Liver (tissue), 9 donors: Measurements from ENCODE around the gene SAYSD1. TPM values are rescaled to one million over a fixed set of nuclear protein-coding genes. Genes with fewer than 3 reads are reported as not detected.

ENCODE experiments used
- DNase-seq: peaks from one replicate; pipeline ENCODE4 v3.0.0-alpha.2; 2017; ENCODE audit warnings: low spot score
- H3K27ac ChIP-seq, 2 donors: one replicate each; pipeline ENCODE4 v1.7.0; 2013; ENCODE audit warnings: inconsistent platforms in 2 of 2, low read length in 2 of 2, control low read depth in 1 of 2, low read depth in 1 of 2, mild to moderate bottlenecking in 1 of 2
- H3K27me3 ChIP-seq, 4 donors: one replicate each; pipeline versions ENCODE4 v1.6.1 to v1.7.0; 2013; ENCODE audit warnings: low read length in 3 of 4, inconsistent platforms in 1 of 4, mild to moderate bottlenecking in 1 of 4, moderate library complexity in 1 of 4; ENCODE audit not compliant: control insufficient read depth in 4 of 4, insufficient read depth in 4 of 4
- H3K36me3 ChIP-seq, 4 donors: one replicate each; pipeline versions ENCODE4 v1.6.1 to v1.7.0; 2013; ENCODE audit warnings: low read length in 3 of 4, mild to moderate bottlenecking in 3 of 4, low read depth in 1 of 4, moderate library complexity in 1 of 4; ENCODE audit not compliant: control insufficient read depth in 4 of 4, insufficient read depth in 3 of 4
- H3K4me1 ChIP-seq, 4 donors: one replicate each; pipeline versions ENCODE4 v1.6.1 to v1.7.0; 2013; ENCODE audit warnings: low read length in 3 of 4, mild to moderate bottlenecking in 3 of 4, moderate library complexity in 1 of 4; ENCODE audit not compliant: control insufficient read depth in 4 of 4, insufficient read depth in 4 of 4
- H3K4me3 ChIP-seq, 3 donors: one replicate each; pipeline versions ENCODE4 v1.6.1 to v1.7.0; 2013; ENCODE audit warnings: low read length in 3 of 3, control low read depth in 1 of 3, low read depth in 1 of 3, mild to moderate bottlenecking in 1 of 3
- H3K9ac ChIP-seq, 2 donors: one replicate each; pipeline ENCODE4 v1.7.0; 2013; ENCODE audit warnings: low read length in 2 of 2, mild to moderate bottlenecking in 2 of 2, moderate library complexity in 2 of 2, control low read depth in 1 of 2, low read depth in 1 of 2
- H3K9me3 ChIP-seq, 4 donors: one replicate each; pipeline versions ENCODE4 v1.6.1 to v1.7.0; 2013; ENCODE audit warnings: low read length in 3 of 4; ENCODE audit not compliant: control insufficient read depth in 4 of 4
- EGR1 ChIP-seq, 2 donors: IDR thresholded peaks; 2 replicates each; pipeline ENCODE4 v1.6.1; 2016 to 2018; ENCODE audit warnings: antibody characterized with exemption in 2 of 2, low read depth in 2 of 2
- HNF4A ChIP-seq, 2 donors: conservative IDR thresholded peaks; 2 replicates each; pipeline ENCODE4 v1.6.1; 2016; ENCODE audit warnings: antibody characterized with exemption in 2 of 2, mild to moderate bottlenecking in 2 of 2
- HNF4G ChIP-seq: IDR thresholded peaks from 2 replicates; pipeline ENCODE4 v1.6.1; 2016; ENCODE audit warnings: antibody characterized with exemption
- NR2F2 ChIP-seq: IDR thresholded peaks from 2 replicates; pipeline ENCODE4 v1.6.1; 2016; ENCODE audit warnings: antibody characterized with exemption
- RXRA ChIP-seq, 2 donors: IDR thresholded peaks; 2 replicates each; pipeline ENCODE4 v1.6.1; 2017 to 2018; ENCODE audit warnings: antibody characterized with exemption in 2 of 2, mild to moderate bottlenecking in 1 of 2
- SP1 ChIP-seq: IDR thresholded peaks from 2 replicates; pipeline ENCODE4 v1.6.1; 2018; ENCODE audit warnings: antibody characterized with exemption, mild to moderate bottlenecking
- TAF1 ChIP-seq: conservative IDR thresholded peaks from 2 replicates; pipeline ENCODE4 v1.6.1; 2016; ENCODE audit warnings: antibody characterized with exemption, mild to moderate bottlenecking
- YY1 ChIP-seq: IDR thresholded peaks from 2 replicates; pipeline ENCODE4 v1.6.1; 2016; ENCODE audit warnings: antibody characterized with exemption, mild to moderate bottlenecking
- WGBS: extraction: QIAGEN DNeasy Blood & Tissue Kit; methylation state at CpG from one replicate; pipeline ENCODE4 v1.1.7; 2013; 5-methylcytosine and 5-hydroxymethylcytosine counted together
- polyA plus RNA-seq, 2 donors: library from polyadenylated mRNA; stranded (reverse) in 1 of 2; unstranded in 1 of 2; fragments of 200-250 nt in 1 of 2; fragments of >200 nt in 1 of 2; fragmentation: Nextera tagmentation in 1 of 2; extraction: Ambion mirVana in 1 of 2; gene quantifications; one replicate each; pipeline versions ENCODE4 v1.2.1 to v1.2.3, GENCODE V29; 2013 to 2015
- total RNA-seq, 2 donors: library from RNA; depleted of rRNA; stranded (reverse); fragments of >200 nt; gene quantifications; one replicate each; pipeline ENCODE4 v1.2.3, GENCODE V29; 2014
- TF ChIP-seq, protein P1 (sequence below): IDR thresholded peaks from 2 replicates; pipeline ENCODE4 v1.6.1; 2016; ENCODE audit warnings: antibody characterized with exemption
- TF ChIP-seq, protein P2 (sequence below): IDR thresholded peaks from 2 replicates; pipeline ENCODE4 v1.6.1; 2016; ENCODE audit warnings: antibody characterized with exemption
- TF ChIP-seq, protein P3 (sequence below): IDR thresholded peaks from 2 replicates; pipeline ENCODE4 v1.6.1; 2016; ENCODE audit warnings: antibody characterized with exemption, mild to moderate bottlenecking
- donor health status: healthy.
- donor health status: healthy.
- donor health status: healthy.
- donor health status: healthy.
- donor health status: healthy.

SAYSD1 gene
- total and polyA plus RNA-seq, 4 donors, result 6.5 to 12.2 (median 9.3) TPM

DNA sequence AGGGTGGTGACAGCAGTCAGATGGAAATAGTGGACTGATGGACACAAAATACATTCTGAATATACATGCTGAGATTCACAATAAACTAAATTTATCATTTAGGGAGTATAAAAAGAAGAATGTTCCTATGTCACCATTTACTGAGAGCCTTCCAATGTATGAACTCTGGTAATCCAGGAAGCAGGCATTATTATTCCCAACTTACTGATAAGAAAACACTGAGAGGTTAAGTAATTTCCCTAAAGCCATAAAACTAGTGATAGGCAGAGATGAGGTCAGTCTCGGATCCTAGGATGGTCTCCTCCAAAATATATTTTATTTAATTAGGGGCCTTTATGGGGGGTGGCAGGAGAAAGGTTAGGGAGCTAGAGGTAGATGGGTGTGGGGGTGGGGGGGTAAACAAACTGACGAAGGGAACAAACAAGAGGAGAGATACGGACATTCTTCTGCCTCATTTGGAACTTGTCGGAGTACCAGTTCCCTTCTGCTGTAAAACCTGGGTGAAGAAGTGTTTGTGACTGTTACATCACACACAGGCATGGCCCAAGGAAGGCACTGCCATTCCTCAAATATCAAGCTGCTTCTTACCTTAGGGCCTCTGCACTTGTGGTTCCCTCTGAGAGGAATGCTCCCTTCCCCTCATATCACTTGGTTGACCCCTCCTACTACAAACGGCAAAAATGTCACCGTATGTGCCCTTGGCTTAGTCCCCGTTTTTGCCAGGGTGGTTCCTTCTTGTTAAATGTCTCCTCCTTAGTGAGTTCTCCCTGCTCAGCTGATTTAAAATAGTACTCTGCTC is 6.7 kb downstream of the SAYSD1 start:
- H3K4me1 ChIP-seq, result no peaks in the 10 kb centered on the region
- H3K4me3 ChIP-seq, result no peak overlapping the region
- H3K27ac ChIP-seq, result no peak overlapping the region
- H3K9ac ChIP-seq, result no peak overlapping the region
- DNase-seq, result no peak
- no peak for TF ChIP-seq TAF1
- no peak for TF ChIP-seq RXRA (IDR thresholded peaks at IDR 0.05)
- TF ChIP-seq NR2F2, result no peak
- no peak for TF ChIP-seq HNF4G
- TF ChIP-seq EGR1 (IDR thresholded peaks at IDR 0.05; ENCODE audit: low read depth in 2 of 2), result no peak
- TF ChIP-seq YY1, result no peak
- no peaks in the 10 kb centered on the region for H3K27me3 ChIP-seq
- no peaks in the 10 kb centered on the region for H3K9me3 ChIP-seq
- H3K36me3 ChIP-seq, result peaks cover 1 to 18% (median 7%) of the 10 kb centered on the region in 4 donors
- WGBS, result 88% methylated on average over 7 of the region's 7 CpGs

DNA sequence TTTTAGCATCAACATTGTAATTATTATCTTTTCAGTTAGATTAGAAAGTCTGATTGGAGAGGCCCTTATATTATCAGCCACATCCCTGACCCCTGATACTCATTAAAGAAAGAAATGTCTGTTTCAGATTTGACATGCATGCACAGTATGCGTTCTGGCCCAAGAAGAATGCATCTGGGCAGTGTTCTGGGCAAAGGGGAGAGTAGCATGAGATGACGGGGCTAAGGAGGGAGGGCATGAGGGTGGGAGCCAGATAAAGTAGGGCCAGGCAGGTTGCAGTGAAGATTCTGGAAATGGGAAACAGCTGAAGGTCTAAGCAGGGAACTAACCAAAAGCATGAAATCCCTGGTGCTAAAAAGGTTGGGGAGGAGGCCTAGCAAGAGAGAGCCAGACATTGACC is 7.3 kb downstream of the SAYSD1 start:
- H3K27ac ChIP-seq, result no peak overlapping the region
- 46% methylated on average over 2 of the region's 2 CpGs for WGBS

DNA sequence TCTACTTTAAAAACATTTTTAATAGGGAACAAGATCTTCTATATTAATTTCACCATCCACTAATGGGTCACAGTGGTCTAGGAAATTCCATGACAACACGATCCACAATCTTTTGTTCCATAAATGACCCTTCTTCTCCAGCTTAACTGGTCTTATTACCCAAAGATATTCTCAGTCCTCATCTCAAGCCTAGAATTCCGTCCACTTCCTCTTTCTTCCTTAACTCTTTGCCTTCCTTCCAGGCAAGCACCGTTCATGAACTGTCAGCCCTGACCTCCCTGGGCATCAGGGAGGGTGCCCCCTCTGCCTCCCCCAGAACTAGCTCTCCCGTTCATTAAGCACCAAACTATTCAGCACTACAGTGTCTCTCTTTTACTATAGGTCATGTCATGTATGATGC is 8.0 kb downstream of the SAYSD1 start:
- no peaks in the 10 kb centered on the region for H3K9me3 ChIP-seq
- peaks cover 1 to 18% (median 7%) of the 10 kb centered on the region in 4 donors for H3K36me3 ChIP-seq
- no peak for DNase-seq
- TF ChIP-seq SP1 (no peak), RXRA (IDR thresholded peaks at IDR 0.05) (no peak)
- H3K4me3 ChIP-seq, result no peak overlapping the region
- no peak overlapping the region for H3K9ac ChIP-seq
- no peaks in the 10 kb centered on the region for H3K27me3 ChIP-seq
- H3K4me1 ChIP-seq, result no peaks in the 10 kb centered on the region
- 80% methylated on average over 4 of the region's 4 CpGs for WGBS
- no peak overlapping the region for H3K27ac ChIP-seq

More for the DNA sequence above, 7.3 kb downstream of the SAYSD1 start:
- Histone ChIP-seq H3K4me3 (no peak overlapping the region), H3K27me3 (no peaks in the 10 kb centered on the region), H3K9ac (no peak overlapping the region), H3K9me3 (no peaks in the 10 kb centered on the region), H3K4me1 (no peaks in the 10 kb centered on the region), H3K36me3 (peaks cover 1 to 18% (median 7%) of the 10 kb centered on the region in 4 donors)
- no peak for DNase-seq
- TF ChIP-seq, protein P1, sequence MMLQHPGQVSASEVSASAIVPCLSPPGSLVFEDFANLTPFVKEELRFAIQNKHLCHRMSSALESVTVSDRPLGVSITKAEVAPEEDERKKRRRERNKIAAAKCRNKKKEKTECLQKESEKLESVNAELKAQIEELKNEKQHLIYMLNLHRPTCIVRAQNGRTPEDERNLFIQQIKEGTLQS, result no peak
- no peak for TF ChIP-seq HNF4A (conservative IDR thresholded peaks at IDR 0.05)
- no peak for TF ChIP-seq NR2F2
- TF ChIP-seq SP1, result no peak
- TF ChIP-seq TAF1, result no peak

DNA sequence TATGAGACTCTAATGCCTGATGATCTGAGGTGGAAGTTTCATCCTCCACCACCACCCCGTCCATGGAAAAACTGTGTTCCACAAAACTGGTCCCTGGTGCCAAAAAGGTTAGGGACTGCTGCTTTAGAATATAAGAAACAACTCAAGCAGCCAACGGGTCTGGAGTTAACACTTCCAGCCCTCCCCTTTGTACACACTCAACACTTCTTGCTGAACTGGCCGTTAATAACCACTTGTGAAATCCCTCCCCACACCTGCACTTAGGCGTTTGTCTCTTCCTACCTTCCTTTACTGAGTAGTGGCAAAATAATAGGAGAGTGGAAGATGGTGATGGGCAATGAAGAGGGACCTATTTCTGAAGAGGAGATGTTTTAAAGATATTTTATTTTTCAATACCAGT is 10.5 kb downstream of the SAYSD1 start:
- H3K27me3 ChIP-seq, result no peaks in the 10 kb centered on the region
- no peak overlapping the region for H3K9ac ChIP-seq
- 86% methylated on average over 4 of the region's 4 CpGs for WGBS
- H3K4me3 ChIP-seq, result no peak overlapping the region
- no peak overlapping the region for H3K27ac ChIP-seq
- H3K4me1 ChIP-seq, result no peaks in the 10 kb centered on the region
- TF ChIP-seq HNF4A (conservative IDR thresholded peaks at IDR 0.05) (no peak), YY1 (no peak)
- TF ChIP-seq, protein P2, sequence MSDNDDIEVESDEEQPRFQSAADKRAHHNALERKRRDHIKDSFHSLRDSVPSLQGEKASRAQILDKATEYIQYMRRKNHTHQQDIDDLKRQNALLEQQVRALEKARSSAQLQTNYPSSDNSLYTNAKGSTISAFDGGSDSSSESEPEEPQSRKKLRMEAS, result no peak
- TF ChIP-seq, protein P3, sequence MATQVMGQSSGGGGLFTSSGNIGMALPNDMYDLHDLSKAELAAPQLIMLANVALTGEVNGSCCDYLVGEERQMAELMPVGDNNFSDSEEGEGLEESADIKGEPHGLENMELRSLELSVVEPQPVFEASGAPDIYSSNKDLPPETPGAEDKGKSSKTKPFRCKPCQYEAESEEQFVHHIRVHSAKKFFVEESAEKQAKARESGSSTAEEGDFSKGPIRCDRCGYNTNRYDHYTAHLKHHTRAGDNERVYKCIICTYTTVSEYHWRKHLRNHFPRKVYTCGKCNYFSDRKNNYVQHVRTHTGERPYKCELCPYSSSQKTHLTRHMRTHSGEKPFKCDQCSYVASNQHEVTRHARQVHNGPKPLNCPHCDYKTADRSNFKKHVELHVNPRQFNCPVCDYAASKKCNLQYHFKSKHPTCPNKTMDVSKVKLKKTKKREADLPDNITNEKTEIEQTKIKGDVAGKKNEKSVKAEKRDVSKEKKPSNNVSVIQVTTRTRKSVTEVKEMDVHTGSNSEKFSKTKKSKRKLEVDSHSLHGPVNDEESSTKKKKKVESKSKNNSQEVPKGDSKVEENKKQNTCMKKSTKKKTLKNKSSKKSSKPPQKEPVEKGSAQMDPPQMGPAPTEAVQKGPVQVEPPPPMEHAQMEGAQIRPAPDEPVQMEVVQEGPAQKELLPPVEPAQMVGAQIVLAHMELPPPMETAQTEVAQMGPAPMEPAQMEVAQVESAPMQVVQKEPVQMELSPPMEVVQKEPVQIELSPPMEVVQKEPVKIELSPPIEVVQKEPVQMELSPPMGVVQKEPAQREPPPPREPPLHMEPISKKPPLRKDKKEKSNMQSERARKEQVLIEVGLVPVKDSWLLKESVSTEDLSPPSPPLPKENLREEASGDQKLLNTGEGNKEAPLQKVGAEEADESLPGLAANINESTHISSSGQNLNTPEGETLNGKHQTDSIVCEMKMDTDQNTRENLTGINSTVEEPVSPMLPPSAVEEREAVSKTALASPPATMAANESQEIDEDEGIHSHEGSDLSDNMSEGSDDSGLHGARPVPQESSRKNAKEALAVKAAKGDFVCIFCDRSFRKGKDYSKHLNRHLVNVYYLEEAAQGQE, result no peak
- peaks cover 0 to 6% (median 3%) of the 10 kb centered on the region in 4 donors for H3K36me3 ChIP-seq
- H3K9me3 ChIP-seq, result no peaks in the 10 kb centered on the region
- no peak for DNase-seq
